Esophagus squamous epithelium (tissue), 4 donors: Measurements from ENCODE around the gene CLCN3.

Source experiments
- CTCF ChIP-seq, 6 experiments: fragments of 450-650 bp in 4 of 6; fragments of 200-600 bp in 2 of 6; sonication (generic) in 2 of 6; IDR thresholded peaks; one replicate each; pipeline ENCODE4 v1.5.1; 2016 to 2019; ENCODE audit warnings: antibody characterized with exemption in 6 of 6, mild to moderate bottlenecking in 4 of 6, moderate library complexity in 4 of 6
- POLR2A ChIP-seq, 4 donors: fragments of 450-650 bp; IDR thresholded peaks; one replicate each; pipeline ENCODE4 v1.6.1; 2017; ENCODE audit warnings: antibody characterized with exemption in 4 of 4, mild to moderate bottlenecking in 4 of 4, moderate library complexity in 3 of 4

GRCh38 chr4:169573889-169574288 is 46.5 kb upstream of the CLCN3 start:
- TF ChIP-seq CTCF (IDR thresholded peaks at IDR 0.05) = no peak
- no peak for TF ChIP-seq POLR2A (IDR thresholded peaks at IDR 0.05)
